Measurements from ENCODE around the gene FUT4. TPM values are rescaled to one million over a fixed set of nuclear protein-coding genes. Genes with fewer than 3 reads are reported as not detected.
A peak's percentile ranks its signal among the peaks of the same experiment; 100 is the strongest.
"Not testable (repeated sequence)": the region's sequence is repeated elsewhere in the genome, so short reads cannot be mapped to it uniquely, and the experiment has no call there.

The FUT4 gene
- total and polyA plus RNA-seq, 7 donors: 3.5 to 9.1 (median 6.4) TPM

- no peaks in the 10 kb centered on the region for H3K36me3 ChIP-seq
- intact Hi-C loops (cut with DNase I): loop anchor here (10.0 kb wide), 1 partner anchor 219 kb away; the partner anchor contains the start of gene AMOTL1
- H3K4me1 ChIP-seq: peaks cover 0 to 58% (median 50%) of the 10 kb centered on the region in 4 donors
- DNase-seq: no peak
- H3K4me3 ChIP-seq: peak overlapping the region in 3 of 4 donors; percentile 72 to 79 (median 72)
- no peaks in the 10 kb centered on the region for H3K27me3 ChIP-seq
- H3K9me3 ChIP-seq: no peaks in the 10 kb centered on the region
- H3K27ac ChIP-seq: no peak overlapping the region
- 18 to 65% methylated on average over 2 of the region's 2 CpGs for WGBS, 2 donors
- TF ChIP-seq POLR2AphosphoS5 (IDR thresholded peaks at IDR 0.05): no peak
- no peak for TF ChIP-seq EP300 (IDR thresholded peaks at IDR 0.05)
- TF ChIP-seq CTCF (IDR thresholded peaks at IDR 0.05): no peak
- no peak for TF ChIP-seq POLR2A (IDR thresholded peaks at IDR 0.05)
These were observed 2.4 kb downstream of the FUT4 start for GRCh38 chr11:94546162-94546470.

- H3K27me3 ChIP-seq: no peaks in the 10 kb centered on the region
- H3K36me3 ChIP-seq: no peaks in the 10 kb centered on the region
- DNase-seq: no peak
- H3K27ac ChIP-seq: no peak overlapping the region
- WGBS, 2 donors: 25 to 65% methylated on average over 1 of the region's 1 CpG
- peaks cover 0 to 58% (median 50%) of the 10 kb centered on the region in 4 donors for H3K4me1 ChIP-seq
- intact Hi-C loops (cut with DNase I): loop anchor here (10.0 kb wide), 1 partner anchor 218 kb away; the partner anchor contains the start of gene AMOTL1
- H3K4me3 ChIP-seq: peak overlapping the region in 1 of 4 donors; percentile 72
- peak in 1 of 2 donors; percentile 12 for TF ChIP-seq POLR2A (IDR thresholded peaks at IDR 0.05)
- TF ChIP-seq CTCF (IDR thresholded peaks at IDR 0.05): no peak
- H3K9me3 ChIP-seq: no peaks in the 10 kb centered on the region
These were observed 3.2 kb downstream of the FUT4 start for GRCh38 chr11:94546886-94547285.

GRCh38 chr11:94549146-94549545, 5.4 kb downstream of the FUT4 start:
- H3K9me3 ChIP-seq: no peaks in the 10 kb centered on the region
- intact Hi-C loops (cut with DNase I): loop anchor here (10.0 kb wide), 1 partner anchor 216 kb away; the partner anchor contains the start of gene AMOTL1
- no peak for DNase-seq
- no peaks in the 10 kb centered on the region for H3K36me3 ChIP-seq
- H3K27me3 ChIP-seq: no peaks in the 10 kb centered on the region
- no peak for TF ChIP-seq POLR2A (IDR thresholded peaks at IDR 0.05)
- TF ChIP-seq CTCF (IDR thresholded peaks at IDR 0.05): no peak
- TF ChIP-seq EP300 (IDR thresholded peaks at IDR 0.05): no peak
- H3K4me3 ChIP-seq: no peak overlapping the region
- H3K27ac ChIP-seq: no peak overlapping the region
- WGBS, 2 donors: 21 to 60% methylated on average over 5 of the region's 5 CpGs
- peaks cover 0 to 50% (median 40%) of the 10 kb centered on the region in 4 donors for H3K4me1 ChIP-seq

- intact Hi-C loops (cut with DNase I): no loop called here
- no peaks in the 10 kb centered on the region for H3K9me3 ChIP-seq
- DNase-seq: no peak
- H3K36me3 ChIP-seq: no peaks in the 10 kb centered on the region
- 11 to 36% methylated on average over 4 of the region's 4 CpGs for WGBS, 2 donors
- no peak overlapping the region for H3K27ac ChIP-seq
- no peaks in the 10 kb centered on the region for H3K27me3 ChIP-seq
- TF ChIP-seq POLR2AphosphoS5 (IDR thresholded peaks at IDR 0.05): no peak
- TF ChIP-seq EP300 (IDR thresholded peaks at IDR 0.05): no peak
- no peak for TF ChIP-seq POLR2A (IDR thresholded peaks at IDR 0.05)
- no peak for TF ChIP-seq CTCF (IDR thresholded peaks at IDR 0.05)
- H3K4me1 ChIP-seq: peaks cover 0 to 39% (median 32%) of the 10 kb centered on the region in 4 donors
- H3K4me3 ChIP-seq: no peak overlapping the region
These were observed 6.8 kb downstream of the FUT4 start for GRCh38 chr11:94550513-94550912.

- Histone ChIP-seq H3K27me3 (no peaks in the 10 kb centered on the region), H3K4me3 (no peak overlapping the region), H3K4me1 (peaks cover 0 to 29% (median 11%) of the 10 kb centered on the region in 4 donors), H3K9me3 (no peaks in the 10 kb centered on the region), H3K36me3 (no peaks in the 10 kb centered on the region), H3K27ac (no peak overlapping the region)
- no peak for DNase-seq
- TF ChIP-seq EP300 (IDR thresholded peaks at IDR 0.05) (no peak), POLR2A (IDR thresholded peaks at IDR 0.05) (no peak), POLR2AphosphoS5 (IDR thresholded peaks at IDR 0.05) (no peak), CTCF (IDR thresholded peaks at IDR 0.05) (no peak)
- WGBS, 2 donors: 91 to 98% methylated on average over 1 of the region's 1 CpG
- intact Hi-C loops (cut with DNase I): no loop called here
These were observed 10.2 kb downstream of the FUT4 start for GRCh38 chr11:94553938-94554337.

GRCh38 chr11:94555752-94556329, 12.1 kb downstream of the FUT4 start:
- H3K27ac ChIP-seq; H3K9me3 ChIP-seq; H3K27me3 ChIP-seq; H3K4me3 ChIP-seq; intact Hi-C loops (cut with DNase I); H3K36me3 ChIP-seq; DNase-seq: not testable (repeated sequence)
- peaks cover 0 to 22% (median 7%) of the 10 kb centered on the region in 4 donors for H3K4me1 ChIP-seq
- whole genome bisulfite sequencing, 2 donors: 80 to 88% methylated on average over 8 of the region's 8 CpGs

Measured in sigmoid colon (tissue), 7 donors.